ENCODE data around the gene NHLRC2.
"Not testable (repeated sequence)": the region's sequence is repeated elsewhere in the genome, so short reads cannot be mapped to it uniquely, and the experiment has no call there.

Gene NHLRC2

GRCh38 chr10:113912582-113912981 lies 58.1 kb downstream of the NHLRC2 start:
- DNase-seq, result no peak

DNA sequence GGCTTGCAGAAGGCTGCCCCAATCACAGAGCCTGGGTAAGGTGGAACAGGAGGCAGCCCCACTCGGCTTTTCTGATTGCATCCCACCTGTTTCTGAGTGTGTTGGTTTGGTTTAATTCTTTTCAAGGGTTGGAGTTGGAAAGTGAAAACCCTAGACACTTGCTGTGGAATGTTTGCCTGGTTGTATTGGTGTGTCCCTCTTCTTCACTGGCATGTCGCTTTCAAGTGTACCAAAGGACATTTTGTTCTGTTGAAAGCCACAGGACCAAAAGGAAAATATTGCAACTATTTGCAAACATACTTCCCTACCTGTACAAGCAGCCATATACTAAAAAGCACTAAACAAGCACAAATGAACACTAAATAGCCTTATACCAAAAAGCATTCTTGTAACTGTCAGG lies 60.5 kb downstream of the NHLRC2 start:
- no peak for DNase-seq

GRCh38 chr10:113915540-113915939 lies 61.1 kb downstream of the NHLRC2 start:
- DNase-seq, result no peak

GRCh38 chr10:113916053-113916452 lies 61.6 kb downstream of the NHLRC2 start:
- no peak for DNase-seq

- no peak for DNase-seq
Measured at GRCh38 chr10:113917636-113918035, 63.2 kb downstream of the NHLRC2 start.

- DNase-seq, result no peak
Measured at GRCh38 chr10:113920114-113920513, 65.7 kb downstream of the NHLRC2 start.

DNA sequence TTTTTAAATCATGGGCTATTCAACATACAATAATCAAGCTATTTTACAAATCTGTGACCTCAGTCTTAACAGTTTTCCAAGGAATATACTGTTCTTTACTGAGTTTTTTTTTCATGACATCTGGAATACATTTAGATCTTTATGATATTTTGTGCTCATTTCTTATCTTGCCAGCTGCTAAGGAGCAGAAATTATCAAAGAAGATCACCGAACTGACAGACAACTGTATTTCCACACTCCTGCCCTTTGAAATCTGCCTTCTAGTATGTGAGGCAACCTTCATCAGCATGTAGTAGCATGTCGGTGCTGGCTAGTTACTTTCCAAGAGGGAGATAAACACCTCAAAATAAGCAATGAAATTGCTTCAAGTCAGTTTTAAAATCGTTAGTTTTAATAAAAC lies 66.4 kb downstream of the NHLRC2 start:
- no peak for DNase-seq

DNA sequence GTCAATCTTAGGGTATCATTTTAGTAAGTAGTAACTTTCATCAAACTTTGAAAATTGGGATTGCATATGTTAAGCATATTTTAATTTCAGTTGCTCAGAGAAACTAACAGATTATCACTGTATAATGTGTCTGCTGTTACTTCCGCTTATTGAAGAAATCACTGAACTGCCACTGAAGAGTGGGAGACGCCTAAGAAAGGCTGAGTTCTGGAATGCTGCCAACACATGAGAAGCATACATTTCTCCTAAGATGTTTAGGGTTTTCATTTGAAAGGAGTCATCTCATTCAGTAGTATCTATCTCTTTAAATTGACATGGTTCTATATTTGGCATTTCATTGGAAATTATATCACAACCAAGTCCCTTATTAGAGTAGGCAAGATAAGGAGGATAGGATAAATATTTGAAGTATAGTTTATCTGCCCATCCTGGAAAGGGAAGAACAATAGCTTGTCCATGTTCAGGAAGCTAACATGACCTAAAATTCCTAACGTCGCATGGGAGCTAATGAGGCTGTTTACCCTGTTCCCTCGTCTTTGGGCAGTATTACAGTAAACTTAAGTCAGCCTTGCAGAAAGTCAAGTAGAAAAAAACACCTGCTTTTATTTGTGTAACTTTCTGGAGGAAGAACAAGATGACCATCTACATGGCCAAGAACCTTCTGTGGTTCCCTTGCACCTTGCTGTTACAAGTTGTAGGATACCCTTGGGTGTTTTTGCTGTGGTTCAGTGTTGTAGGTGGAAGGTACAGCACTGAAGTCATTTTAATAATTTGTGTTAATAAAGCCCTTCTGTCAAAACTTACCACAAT lies 67.3 kb downstream of the NHLRC2 start:
- no peak for DNase-seq

DNA sequence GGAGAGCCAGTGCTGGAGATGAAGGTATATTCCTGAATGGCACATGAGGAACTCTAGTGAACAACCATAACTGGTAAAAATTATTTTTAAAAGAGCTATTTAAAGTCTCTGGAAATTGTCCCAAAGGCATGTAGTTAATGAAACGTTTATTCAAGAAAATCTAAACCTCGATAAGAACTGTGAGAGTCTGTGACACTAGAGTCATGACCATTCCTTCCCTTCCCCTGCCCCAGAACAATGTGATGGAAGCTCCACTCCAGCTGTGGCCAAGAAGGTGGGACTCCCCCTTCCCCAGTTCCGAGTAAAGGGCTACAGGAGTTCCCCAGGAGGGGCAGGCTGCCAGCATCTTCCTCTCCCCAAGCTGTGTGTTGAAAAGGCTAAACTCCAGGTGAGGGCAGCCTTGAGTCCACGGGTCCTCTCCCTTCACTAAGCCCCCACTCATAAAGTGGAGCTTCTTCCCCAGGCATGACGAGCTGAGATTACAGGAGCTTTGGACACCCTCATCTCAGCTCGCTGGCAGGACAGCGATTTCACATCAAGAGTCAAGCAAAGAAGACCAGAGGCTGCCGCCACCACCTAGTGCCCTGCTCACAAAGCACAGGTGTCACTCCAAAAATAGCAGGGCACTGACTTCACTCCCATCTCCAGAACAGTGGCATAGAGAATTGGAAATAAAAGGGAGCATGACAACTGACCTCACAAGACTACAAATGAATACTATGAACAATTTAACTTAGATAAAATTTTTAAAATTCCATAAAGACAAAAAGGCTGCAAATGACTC lies 68.5 kb downstream of the NHLRC2 start:
- DNase-seq, result no peak

DNA sequence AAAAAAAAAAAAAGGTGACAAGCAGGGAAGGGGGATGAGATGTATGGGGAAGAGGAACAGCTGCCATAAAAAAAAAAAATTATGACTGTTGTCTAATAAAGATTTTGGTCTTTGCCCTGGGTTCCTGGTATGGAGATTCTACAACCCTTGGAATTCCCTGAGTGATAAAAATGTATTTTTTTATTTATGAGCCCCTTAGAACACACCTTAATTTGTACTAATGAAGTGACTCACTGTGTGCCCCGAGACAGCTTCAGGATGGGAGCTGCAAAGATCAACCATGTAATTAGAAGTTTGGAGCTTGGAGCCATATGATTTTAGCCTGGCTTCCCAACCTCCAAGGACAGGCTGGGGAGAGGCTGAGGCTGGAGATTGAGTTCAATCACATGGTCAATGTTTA lies 69.7 kb downstream of the NHLRC2 start:
- no peak for DNase-seq

- DNase-seq, result no peak
Measured at GRCh38 chr10:113924664-113925063, 70.2 kb downstream of the NHLRC2 start.

GRCh38 chr10:113927440-113927839 lies 73.0 kb downstream of the NHLRC2 start:
- no peak for DNase-seq

- DNase-seq, result no peak
Measured at GRCh38 chr10:113928830-113929229, 74.4 kb downstream of the NHLRC2 start.

- DNase-seq, result no peak
Measured at GRCh38 chr10:113929522-113929921, 75.1 kb downstream of the NHLRC2 start.

- DNase-seq, result no peak
Measured at GRCh38 chr10:113930482-113931057, 76.1 kb downstream of the NHLRC2 start.

DNA sequence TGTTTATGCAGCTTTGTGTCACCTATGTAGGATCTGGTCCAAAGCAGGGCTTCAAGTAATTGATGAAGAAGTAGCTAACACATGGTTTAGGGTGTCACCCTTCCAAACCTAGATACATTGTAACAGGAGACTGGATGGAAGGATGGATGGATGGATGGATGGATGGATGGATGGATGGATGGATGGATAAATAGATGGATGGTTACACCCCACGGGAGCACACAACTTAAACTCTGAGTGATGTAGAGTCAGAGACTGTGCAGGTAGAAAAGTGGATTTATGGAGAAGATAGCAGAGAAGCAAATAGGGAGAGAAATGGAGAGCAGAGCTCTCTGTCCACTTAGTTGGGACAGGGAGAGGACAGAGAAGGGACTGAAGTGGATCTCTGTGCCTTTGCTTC lies 78.4 kb downstream of the NHLRC2 start:
- no peak for DNase-seq

DNA sequence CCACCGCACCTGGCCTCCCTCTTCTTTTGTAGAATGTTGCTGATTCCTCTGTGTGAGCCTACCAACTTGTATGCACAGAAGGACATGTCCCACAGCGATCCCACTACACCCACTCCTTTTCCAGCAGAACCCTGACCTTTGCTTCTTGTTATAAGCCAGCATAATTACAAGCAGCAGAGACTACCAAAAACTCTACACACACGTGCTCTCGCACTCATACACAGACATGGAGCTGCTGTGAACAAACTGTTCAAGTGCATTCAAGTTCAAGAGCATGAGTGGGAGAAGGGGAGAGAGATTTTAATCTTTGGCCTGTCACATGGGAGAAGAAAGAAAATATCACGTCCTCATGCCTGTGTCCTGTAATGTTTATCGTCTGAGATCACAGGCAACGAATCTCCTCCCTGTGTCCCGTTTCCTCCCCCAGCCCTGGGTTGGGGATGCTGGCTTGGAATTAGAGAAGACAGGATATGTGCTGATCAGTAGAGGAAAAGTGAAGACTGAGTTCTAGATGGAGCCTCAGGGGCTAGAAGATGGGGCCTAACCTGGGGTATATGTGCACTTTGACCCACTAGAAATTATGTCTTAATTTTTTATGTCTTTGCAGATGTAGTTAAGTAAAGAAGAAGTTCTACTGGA lies 79.6 kb downstream of the NHLRC2 start:
- DNase-seq, result no peak

GRCh38 chr10:113937258-113937657 lies 82.8 kb downstream of the NHLRC2 start:
- no peak for DNase-seq

GRCh38 chr10:113937756-113938155 lies 83.3 kb downstream of the NHLRC2 start:
- DNase-seq, result no peak

DNA sequence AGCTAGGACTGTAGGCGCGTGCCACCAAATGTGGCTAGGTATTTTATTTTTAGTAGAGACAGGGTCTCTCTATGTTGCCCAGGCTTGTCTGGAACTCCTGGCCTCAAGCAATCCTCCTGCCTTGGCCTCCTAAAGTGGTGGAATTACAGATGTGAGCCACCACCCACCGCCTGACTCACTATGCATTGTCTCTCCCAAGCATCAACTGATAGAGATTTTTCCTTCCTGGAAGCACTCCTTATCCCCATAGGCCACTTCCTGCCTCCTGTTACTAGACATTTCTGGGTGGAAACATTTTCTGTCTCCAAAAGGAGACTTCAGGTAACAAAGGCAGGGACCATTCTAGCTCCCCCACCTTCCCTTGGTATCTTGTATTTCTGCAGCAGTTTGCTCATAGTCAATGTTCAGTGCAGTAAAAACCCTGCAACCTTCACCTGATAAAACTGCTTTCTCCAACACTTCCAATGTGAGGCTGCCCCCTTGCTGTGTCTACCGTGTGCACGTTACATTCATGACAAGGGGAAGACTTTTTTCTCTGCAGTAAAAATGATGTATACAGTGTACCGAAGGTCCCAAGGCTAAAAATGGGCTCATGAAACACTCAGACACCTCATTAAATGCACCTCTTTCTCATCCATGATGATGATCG lies 84.9 kb downstream of the NHLRC2 start:
- DNase-seq, result no peak

DNA sequence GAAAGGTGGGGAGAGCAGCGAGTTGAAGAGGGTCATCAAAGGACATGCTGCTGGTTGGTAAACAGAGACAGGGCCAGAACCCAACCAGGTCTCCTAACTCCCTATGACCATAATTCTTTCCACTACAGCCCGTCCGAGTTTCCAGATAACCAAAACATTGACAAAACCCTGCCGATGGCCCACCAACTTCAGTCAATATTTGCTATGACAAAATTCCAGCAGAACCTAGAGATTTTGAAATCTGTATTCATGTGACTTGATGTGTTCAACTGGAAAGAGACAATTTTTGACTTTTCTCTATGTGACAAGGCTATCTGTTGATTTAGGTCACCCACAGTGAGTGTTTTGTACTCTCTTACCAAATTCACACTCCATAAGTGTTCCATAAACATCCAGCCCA lies 86.7 kb downstream of the NHLRC2 start:
- DNase-seq, result no peak

- not testable (repeated sequence) for DNase-seq
Measured at GRCh38 chr10:113943196-113943595, 88.7 kb downstream of the NHLRC2 start.

Measured in effector CD8-positive, alpha-beta T cell (primary cell).